H1 (cell line): ENCODE measurements around the gene TRIM41.

Experiments used
- CREB1 ChIP-seq: IDR thresholded peaks from 2 replicates; pipeline ENCODE4 v1.6.1; 2012; ENCODE audit warnings: inconsistent platforms
- CTCF ChIP-seq, 3 experiments: IDR thresholded peaks; 1 replicate in 2 of 3; 2 replicates in 1 of 3; pipeline versions ENCODE4 v1.5.1 to v1.6.1; 2011; ENCODE audit warnings: low read length in 3 of 3, mild to moderate bottlenecking in 3 of 3, inconsistent platforms in 2 of 3, low read depth in 1 of 3, moderate library complexity in 1 of 3; ENCODE audit not compliant: insufficient read depth in 1 of 3; ENCODE audit errors: control extremely low read depth in 1 of 3
- EP300 ChIP-seq, 2 experiments: IDR thresholded peaks; 1 replicate in 1 of 2; 2 replicates in 1 of 2; pipeline ENCODE4 v1.6.1; 2011 to 2012; ENCODE audit warnings: low read depth in 2 of 2, low read length in 2 of 2, mild to moderate bottlenecking in 2 of 2, borderline replicate concordance in 1 of 2, inconsistent platforms in 1 of 2, moderate library complexity in 1 of 2
- EZH2 ChIP-seq: fragments of 200-600 bp; sonication (generic); IDR thresholded peaks from 2 replicates; pipeline ENCODE4 v1.7.1; 2012; ENCODE audit warnings: low read depth, mild to moderate bottlenecking, moderate library complexity, low read length, inconsistent platforms; ENCODE audit not compliant: severe bottlenecking
- JUN ChIP-seq: IDR thresholded peaks from 2 replicates; pipeline ENCODE4 v1.6.1; 2011; ENCODE audit warnings: low read depth, mild to moderate bottlenecking, improper control_type of control experiment, low read length
- POLR2AphosphoS5 ChIP-seq: IDR thresholded peaks from 2 replicates; pipeline ENCODE4 v1.6.1; 2011; ENCODE audit warnings: low read depth, low read length
- RAD21 ChIP-seq, 2 experiments: IDR thresholded peaks in 1 of 2; conservative IDR thresholded peaks in 1 of 2; 2 replicates each; pipeline ENCODE4 v1.6.1; 2011; ENCODE audit warnings: low read depth in 2 of 2, low read length in 2 of 2, improper control_type of control experiment in 1 of 2, inconsistent platforms in 1 of 2, mild to moderate bottlenecking in 1 of 2, moderate library complexity in 1 of 2
- SRF ChIP-seq: IDR thresholded peaks from 2 replicates; pipeline ENCODE4 v1.6.1; 2011; ENCODE audit warnings: mild to moderate bottlenecking, low read depth, low read length, moderate library complexity

GRCh38 chr5:181189363-181189961 lies 33.6 kb upstream of the TRIM41 start:
- no peak for TF ChIP-seq CREB1
- no peak for TF ChIP-seq SRF
- TF ChIP-seq EP300 (IDR thresholded peaks at IDR 0.05; ENCODE audit: borderline replicate concordance in 1 of 2, low read depth in 2 of 2, low read length in 2 of 2) = no peak
- TF ChIP-seq CTCF (IDR thresholded peaks at IDR 0.05; ENCODE audit: control extremely low read depth in 1 of 3, insufficient read depth in 1 of 3, low read depth in 1 of 3, low read length in 3 of 3) = no peak
- no peak for TF ChIP-seq JUN
- no peak for TF ChIP-seq EZH2
- TF ChIP-seq RAD21 (IDR thresholded peaks at IDR 0.05 in 1 of 2, conservative IDR thresholded peaks at IDR 0.05 in 1 of 2; ENCODE audit: low read depth in 2 of 2, low read length in 2 of 2) = no peak
- no peak for TF ChIP-seq POLR2AphosphoS5
